NCI-H1436 (cell line): Measurements from ENCODE around the gene PAX7.
A peak's percentile ranks its signal among the peaks of the same experiment; 100 is the strongest.
"Not testable (repeated sequence)": the region's sequence is repeated elsewhere in the genome, so short reads cannot be mapped to it uniquely, and the experiment has no call there.

Source experiments
- DNase-seq: peaks from one replicate; lab custom pipeline; 2025; lab: John Stamatoyannopoulos, UW

Gene PAX7

DNA sequence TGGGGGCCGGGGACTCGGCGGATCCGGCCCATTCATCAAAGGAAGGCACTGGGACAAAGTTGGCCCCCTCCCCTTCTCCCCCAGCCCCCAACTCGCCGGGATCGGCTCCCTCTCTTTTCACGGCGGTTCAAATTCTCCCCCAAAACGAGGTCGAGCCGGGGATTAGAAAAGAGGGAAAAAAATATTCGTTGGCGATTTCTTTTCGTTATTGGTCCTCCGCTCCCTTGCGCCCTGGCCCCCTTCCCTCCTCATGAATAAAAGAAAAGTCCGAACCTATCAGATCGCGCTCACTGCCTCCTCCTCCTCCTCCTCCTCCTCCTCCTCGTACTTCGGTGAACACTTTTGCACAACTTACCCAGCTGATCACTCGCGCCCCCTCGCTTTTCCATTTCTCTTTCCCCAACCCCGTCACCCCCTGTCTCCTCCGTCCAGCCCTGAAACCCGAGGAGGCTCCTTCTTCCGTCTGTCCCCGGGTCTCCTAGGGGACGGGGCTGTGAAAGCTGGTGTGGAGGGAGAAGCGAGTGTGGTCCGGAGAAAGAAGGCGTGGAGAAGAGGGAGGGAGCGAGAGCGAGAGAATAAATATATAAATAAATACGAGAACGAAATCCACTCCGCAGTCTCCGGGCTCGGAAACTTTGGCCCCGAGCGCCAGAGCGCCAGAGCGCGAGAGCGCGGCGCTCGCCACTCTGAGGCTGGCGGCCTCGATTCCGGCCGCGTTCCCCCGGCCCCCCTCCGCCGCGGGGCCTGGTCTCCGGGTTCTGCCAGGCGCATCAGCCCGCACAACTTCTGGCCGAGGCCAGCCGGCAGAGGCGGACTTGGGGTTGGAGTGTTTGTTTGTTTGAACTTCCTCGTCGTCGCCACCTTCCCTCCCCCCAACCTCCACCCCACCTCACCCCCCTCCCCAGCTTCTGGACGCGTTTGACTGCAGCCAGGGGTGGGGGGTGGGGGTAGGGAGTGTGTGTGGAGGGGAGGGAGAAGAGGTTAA is at the start of gene PAX7:
PAX7 (plus strand) TSS at position 336 of the 985 bp plus-strand sequence. CDS start 758 bp downstream, outside the sequence.
- no peak for DNase-seq

DNA sequence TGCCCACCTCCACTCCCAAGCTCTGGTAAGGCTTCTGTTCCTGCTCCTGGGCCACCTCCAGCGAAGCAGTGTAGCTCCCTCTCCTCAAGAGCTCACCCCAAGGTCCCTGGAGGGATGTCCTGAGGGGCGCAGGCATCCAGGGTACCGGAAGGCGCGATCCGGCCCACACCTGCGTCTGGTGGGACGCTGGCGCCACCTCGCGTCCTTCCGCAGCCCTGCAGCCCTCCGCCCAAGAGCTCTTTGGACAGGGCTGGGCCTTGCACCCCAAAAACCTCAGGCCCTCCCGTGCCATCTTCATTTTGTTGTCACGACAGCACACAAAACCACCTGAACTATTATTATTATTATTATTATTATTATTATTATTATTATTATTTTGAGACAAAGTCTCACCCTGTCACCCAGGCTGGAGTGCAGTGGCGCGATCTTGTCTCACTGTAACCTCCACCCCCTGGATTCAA is 49.2 kb upstream of the PAX7 start:
- peak; percentile 72 for DNase-seq

DNA sequence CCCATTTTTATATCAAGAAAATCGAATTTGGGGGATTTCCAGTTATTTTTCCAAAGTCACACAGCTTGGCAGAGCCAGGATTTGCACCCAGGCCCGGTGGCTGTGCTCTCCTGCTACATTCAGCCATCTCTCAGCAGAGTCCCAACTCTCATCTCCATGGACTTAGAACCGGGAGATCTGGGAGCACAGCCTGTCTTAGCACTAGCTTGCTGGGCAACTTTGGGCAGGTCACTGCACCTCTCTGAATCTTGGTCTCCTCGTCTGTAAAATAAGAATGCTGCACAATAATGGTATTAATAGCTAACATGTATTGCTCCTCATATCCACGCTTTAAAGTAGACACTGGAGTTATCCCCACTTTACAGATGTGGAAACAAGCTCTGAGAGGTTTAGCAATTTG is 47.8 kb upstream of the PAX7 start:
- no peak for DNase-seq

DNA sequence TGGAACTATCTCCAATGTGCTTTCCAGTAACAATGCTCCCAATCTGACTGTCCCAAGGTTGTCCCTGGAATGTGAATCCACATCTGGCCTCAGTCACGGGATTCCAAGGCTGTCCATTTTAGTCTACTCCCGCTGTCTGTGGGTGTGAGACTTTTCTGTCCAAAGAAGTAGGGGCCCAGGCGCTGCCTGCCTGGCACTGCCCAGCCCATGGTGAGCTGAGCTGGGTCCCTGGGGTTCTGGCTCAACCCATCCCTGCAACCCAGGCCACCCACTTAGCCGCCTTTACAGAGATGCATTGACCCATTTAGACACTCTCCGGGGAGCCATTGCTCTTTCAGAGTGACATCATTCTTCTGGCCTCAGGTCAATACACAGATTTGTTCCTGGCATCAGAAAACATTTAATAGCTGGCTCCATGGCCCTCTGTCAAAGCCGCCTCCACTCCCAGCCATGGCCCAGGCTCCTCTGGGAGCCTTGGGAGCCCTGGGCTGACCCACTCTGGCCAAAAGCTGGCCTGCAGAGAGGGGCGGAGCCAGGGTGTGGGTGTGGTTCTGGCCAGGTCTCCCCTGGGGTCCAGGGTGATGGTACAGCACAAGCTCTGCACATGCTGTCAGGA is 47.2 kb upstream of the PAX7 start:
- DNase-seq: no peak

DNA sequence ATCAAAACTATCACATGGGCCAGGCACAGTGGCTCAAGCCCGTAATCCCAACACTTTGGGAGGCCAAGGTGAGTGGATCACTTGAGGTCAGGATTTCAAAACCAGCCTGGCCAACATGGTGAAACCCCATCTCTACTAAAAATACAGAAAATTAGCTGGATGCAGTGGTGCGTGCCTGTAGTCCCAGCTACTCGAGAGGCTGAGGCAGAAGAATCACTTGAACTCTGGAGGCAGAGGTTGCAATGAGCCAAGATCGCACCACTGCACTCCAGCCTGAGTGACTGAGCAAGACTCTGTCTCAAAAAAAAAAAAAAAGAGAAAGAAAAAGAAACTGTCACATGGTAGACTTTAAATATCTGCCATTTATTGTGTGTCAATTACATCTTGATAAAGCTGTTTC is 44.6 kb upstream of the PAX7 start:
- DNase-seq: not testable (repeated sequence)

DNA sequence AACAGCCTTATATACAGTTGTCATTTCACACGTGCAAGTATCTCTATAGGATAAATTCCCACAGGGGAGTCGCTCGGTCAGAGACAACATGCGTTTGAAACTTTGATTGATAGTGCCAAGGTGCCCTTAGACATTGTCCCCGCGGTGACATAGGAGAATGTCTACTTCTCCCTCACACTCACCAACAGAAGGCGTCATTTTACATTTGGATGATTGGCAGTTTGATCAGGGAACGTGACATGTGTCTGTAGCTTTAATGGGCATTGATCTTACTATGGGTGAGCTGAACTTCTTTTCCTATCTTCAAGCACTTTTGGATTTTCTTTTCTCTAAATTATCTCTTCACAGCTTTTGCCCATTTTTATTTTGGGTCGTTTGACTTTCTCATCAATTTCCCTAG is 42.6 kb upstream of the PAX7 start:
- no peak for DNase-seq

DNA sequence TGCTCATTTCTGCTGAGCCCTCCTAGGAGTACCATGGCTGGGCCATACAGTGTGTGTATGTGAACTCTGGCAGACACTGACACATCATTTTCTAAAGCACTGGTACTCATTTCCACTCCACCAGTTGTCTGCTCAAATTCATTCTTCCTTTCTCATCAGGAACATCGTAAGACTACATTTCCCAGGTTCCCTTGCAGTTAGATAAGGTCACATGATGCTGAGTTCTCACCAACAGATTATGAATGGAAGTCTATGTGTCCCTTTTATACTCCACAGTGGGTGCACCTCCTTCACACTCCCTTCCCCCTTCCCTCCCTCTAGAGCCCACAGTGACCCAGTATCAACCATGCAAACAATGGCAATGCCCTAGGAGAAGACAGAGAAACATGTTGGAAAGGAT is 38.3 kb upstream of the PAX7 start:
- DNase-seq: no peak

DNA sequence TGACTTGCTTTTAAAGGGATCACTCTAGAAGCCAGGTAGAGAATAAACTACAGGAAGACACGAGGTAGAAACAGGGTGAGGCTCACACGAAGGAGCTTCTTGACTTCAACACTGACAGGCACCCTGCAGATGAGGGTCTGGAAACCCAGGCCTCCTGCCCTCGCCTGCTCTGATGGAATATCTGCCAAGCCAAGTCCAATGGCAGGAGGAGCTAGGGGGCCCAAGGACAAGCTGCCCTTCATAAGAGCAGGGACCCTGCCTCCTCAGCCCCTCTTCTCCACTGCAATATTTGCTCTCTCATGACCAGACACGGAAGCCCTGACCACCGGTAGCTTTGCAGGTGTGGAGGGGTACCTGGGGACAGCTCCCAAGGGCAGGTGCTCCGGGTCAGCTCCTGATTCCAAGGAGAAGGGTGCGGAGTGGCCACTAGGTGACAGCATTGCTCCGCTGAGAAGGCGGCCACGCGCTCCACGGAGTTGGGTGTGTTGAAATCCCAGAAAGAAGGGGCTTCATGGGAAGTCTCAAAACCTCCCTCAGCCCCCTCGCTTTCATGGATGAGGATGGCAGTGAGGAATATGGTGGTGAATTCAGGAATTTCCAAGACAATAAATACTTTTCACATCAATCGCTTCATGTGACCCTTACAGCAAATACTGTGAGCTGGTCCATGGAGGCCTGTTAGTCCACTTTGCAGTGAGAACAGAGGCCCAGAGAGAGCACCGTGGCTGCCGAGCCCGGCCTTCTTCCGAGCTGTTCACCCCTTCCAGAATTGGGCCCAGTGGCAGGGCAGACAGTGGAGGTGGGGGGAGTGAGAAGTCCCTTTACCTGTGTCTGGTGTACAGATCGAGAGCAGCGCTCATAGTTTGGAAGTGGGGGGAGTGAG is 33.2 kb upstream of the PAX7 start:
- peak; percentile 45 for DNase-seq

DNA sequence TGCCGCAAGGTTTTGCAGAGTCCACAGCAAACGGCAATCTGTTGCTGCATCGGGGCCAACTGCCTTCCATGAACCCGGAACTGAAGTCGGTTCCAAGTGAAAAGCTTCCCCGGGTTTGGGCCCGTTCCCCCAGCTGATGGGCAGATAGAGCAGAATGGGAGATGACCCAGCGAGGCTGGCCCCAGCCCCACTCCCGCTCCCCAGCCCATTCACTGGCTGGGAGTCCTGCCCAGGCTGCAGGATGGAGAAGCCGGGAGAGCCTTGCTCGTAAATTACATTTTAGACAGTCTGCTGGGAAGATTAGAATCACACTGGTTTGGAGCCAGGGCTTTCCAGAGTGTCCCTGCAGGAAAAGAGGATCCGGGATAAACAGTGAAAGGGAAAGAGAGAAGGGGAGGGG is 31.6 kb upstream of the PAX7 start:
- DNase-seq: no peak

DNA sequence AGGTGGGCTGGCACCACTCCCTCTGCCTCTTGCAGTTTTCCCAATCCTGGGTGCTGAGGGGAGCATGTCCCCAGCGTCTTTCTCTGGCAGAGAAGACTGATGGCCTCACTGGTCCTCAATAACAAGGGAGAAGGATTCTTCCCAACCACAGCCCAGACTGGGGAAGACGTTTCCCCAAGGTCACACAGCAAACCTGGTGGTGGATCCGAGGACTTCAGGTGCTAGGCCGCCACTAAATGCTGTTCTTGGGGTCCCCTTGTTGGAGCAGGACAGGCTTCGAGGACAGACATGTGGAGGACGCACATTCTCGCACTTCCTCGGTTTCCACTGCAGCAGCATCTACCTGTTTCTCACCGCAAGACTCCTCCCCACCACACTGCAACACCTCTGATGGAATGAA is 30.9 kb upstream of the PAX7 start:
- no peak for DNase-seq

DNA sequence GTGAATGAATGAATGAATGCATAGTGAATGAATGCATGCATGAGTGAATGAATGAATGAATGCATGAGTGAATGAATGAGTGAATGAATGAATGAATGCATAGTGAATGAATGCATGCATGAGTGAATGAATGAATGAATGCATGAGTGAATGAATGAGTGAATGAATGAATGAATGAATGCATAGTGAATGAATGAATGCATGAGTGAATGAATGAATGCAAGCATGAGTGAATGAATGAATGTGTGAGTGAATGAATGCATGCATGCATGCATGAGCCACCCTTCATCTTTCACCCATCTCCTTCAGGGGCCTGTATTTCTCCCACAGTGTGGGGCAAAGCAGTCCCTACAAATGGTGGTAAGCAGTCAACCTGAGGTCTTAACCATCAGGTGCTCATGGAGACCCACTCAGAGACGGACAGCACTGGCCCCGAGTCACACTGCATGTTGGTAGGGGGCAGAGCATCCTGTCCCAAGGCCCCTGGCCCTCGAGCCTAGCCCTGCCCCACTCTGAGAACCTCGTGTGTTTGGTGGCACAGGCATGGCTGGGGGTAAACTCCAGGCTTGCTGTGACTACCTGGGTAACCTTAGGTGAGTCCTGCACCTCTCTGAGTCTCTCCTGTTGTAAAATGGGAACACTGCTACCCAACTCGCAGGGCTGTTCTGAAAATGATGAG is 28.0 kb upstream of the PAX7 start:
- DNase-seq: no peak

DNA sequence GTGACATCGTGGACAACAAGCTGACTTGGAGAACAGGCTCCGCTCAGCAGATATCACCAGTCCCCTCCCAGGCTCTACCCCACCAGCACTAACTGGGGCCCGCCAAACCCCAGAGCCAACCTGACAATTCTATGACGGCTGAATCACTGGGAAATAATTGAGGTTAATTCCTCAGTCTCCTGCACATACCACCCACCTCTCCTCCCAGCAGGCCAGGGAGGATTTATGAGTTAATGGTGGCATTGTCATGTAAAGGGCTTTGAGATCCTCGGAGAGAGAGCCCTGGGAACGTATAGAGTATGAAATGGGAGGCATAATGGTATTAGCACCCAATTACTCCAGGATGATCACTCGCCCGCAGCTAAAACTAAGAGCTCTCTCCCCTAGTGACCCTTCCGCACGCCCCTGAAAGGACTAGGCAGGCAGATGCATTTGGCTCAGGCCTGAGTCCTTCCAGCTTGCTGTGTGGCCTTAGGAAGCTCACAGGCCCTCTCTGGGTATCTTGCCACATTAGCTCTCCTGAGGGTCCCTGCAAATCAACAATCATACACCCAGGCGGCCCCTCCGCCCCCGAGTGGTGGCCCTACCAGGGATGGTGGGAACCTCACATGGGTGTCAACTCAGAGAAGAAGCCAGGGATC is 27.3 kb upstream of the PAX7 start:
- no peak for DNase-seq

DNA sequence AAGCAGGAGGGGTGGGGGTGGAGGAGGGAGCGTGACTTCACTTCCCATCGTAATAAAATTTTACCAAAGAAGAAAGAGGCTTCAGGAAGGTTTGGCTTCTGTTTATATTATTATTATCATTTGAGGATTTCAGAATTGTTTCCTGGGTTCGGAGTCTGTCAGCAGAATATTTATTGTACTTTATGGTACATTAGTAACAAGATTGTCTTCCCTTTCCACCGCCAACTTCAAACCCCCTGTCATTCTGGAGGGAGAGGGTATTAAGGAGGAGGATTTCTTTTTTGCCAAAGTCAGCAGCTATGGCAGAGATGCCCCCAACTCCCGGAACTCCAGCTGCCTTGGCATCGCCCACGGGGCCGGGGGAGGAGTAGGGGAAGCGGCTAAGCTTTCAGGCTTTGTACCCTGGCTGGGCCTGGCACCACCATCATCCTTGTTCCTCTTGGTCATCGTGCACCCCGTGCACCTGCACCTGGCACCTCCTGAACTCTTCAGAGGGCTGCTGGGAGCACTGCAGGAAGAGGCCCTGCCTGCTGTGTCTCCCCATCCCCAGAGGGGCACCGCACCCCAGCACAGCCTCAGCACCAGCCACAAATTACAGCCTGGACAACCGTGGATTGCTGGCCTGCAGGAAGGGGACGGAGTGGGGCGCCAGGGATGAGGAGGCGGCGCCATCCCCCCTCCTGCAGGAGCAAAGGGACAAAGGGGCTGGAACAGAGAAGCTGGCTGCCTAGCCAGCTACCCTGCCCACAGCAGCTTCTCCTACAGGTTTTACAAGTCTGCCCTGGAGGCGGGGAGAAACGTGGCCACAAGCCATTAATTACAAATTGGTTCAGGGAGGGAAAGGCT is 24.0 kb upstream of the PAX7 start:
- DNase-seq: no peak

DNA sequence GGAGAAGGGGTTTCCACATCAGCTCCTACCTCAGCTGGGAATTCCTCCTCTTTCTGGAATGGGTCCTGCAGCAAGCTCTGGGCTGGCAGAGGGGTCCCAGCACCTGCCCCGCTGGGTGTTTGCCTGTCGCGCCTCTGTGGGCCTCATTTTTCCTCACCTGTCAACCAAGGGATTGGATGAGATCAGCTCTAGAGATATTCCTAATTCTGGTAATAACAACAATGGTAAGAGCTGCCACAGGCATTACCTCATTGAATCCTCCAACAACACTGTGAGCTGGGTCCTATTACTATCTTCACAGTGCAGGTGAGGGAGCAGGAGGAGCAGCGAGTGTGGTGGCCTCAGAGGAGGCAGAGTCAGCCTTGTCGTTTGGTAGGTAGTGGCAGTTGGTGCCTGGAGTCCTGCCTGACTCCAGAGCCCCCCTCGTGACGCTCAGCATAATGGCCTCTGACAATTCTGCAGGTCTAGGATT is 23.3 kb upstream of the PAX7 start:
- no peak for DNase-seq

DNA sequence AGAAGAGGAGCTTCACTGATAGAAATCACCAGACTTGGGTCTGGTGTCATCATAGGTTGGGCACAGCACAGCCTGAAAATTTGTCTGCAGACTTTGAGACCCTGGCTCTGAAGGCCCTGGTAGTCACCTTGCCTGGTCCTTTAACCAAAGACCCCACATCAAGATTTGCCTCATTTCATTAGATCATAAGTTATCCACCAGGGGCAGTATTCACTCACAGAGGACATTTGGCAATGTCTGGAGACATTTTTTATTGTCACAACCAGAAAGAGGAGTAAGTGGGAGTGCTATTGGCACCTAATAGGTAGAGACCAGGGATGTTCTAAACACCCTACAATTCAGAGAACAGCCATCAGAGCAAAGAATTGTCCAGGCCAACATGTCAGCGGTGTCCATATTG is 22.1 kb upstream of the PAX7 start:
- peak; percentile 7 for DNase-seq

DNA sequence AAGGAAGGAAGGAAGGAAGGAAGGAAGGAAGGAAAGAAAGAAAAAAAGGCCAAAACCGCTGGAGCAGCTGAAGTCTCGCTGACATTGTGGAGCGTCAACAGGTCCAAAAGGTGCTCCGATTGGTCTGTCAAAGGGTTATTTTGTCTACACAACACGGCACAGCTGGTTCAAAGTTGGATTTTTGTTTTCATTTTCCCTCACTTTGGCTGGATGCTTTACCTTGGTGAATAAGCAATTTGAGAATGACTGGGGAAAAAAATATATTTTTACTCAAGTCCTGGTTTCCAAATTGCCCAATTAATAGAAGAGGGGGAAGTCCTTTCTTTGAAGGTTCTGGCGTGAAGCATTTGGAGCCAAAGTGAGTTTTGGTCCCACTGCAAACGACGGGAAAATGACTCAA is 19.3 kb upstream of the PAX7 start:
- no peak for DNase-seq

DNA sequence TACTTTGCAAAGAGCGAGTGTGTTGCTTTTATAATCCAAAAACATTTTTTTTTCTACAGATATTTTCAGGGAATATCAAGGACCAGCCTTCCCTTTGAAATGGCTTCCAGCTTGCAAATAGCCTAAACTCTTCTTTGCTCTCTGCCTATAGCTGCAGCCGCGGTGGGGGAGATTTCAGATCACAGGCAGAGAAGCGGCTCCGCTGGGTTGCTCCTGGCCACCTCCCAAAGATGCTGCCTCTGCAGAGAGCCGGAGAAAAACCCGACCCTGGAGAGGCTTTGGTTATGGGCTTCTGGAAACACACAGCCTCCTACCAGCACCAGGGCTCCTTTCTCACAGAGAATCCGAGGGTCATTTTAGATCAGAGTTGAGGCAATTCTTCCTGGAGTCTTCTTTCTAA is 18.6 kb upstream of the PAX7 start:
- DNase-seq: no peak

DNA sequence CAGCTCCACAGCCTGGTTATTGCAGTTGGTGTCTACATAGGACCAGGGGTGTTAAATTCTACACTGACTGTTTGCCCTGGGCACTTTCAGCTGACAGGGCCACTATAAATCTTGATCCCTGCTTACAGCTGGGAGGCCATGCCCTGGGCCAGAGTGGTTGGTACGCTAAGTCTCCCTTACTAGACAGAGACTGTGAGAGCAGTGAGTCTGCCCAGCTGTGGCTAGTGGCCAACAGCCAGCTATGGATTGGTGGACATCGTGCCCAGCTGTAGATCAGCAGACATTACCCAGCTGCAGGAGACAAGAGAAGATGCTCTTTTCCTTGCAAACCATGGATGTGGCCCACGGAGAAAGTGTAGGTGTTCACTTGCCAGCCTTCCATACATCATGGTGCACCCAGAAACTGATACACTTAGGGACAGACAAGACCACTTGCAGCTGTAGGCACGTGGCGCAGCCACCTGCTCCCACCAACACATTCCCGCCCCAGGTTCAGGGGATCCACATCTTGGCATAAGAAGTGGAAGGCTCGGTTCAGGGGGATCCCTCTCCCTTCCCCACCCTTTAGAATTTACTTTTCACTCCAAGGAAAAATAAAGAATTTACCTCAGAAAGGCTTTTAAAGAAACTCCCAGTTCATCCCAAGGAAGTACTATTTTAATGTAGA is 16.4 kb upstream of the PAX7 start:
- no peak for DNase-seq
